HEK293 (cell line): ENCODE results near the gene SLC25A26.

Source experiments
- ATF2 ChIP-seq: fragments of 450-650 bp; formaldehyde crosslinking; IDR thresholded peaks from 2 replicates; pipeline ENCODE4 v1.5.1; 2016; ENCODE audit warnings: missing biosample characterization, missing genetic modification characterization, low read depth
- BCL11A ChIP-seq: fragments of 450-650 bp; formaldehyde crosslinking; IDR thresholded peaks from 2 replicates; pipeline ENCODE4 v1.5.1; 2016; ENCODE audit warnings: low read depth, missing biosample characterization, missing genetic modification characterization
- CTCF ChIP-seq: fragments of 450-650 bp; formaldehyde crosslinking; IDR thresholded peaks from 2 replicates; pipeline ENCODE4 v1.5.1; 2016; ENCODE audit warnings: missing biosample characterization, missing genetic modification characterization
- HOXA7 ChIP-seq: sonication (generic); formaldehyde crosslinking; IDR thresholded peaks from 2 replicates; pipeline ENCODE4 v1.8.1; 2022; ENCODE audit warnings: missing genetic modification reagents, borderline replicate concordance
- PRDM4 ChIP-seq: fragments of 450-650 bp; formaldehyde crosslinking; IDR thresholded peaks from 2 replicates; pipeline ENCODE4 v1.5.1; 2017; ENCODE audit warnings: missing biosample characterization, missing genetic modification characterization
- REST ChIP-seq: fragments of 450-650 bp; formaldehyde crosslinking; IDR thresholded peaks from 2 replicates; pipeline ENCODE4 v1.5.1; 2016; ENCODE audit warnings: missing biosample characterization, missing genetic modification characterization
- TCF7L2 ChIP-seq: IDR thresholded peaks from 2 replicates; pipeline ENCODE4 v1.6.1; 2011; ENCODE audit warnings: low read depth, mild to moderate bottlenecking, inconsistent platforms, low read length, moderate library complexity, borderline replicate concordance
- ZBTB10 ChIP-seq: fragments of 450-650 bp; formaldehyde crosslinking; IDR thresholded peaks from 2 replicates; pipeline ENCODE4 v1.5.1; 2016; ENCODE audit warnings: missing biosample characterization, missing genetic modification characterization
- ZNF302 ChIP-seq: fragments of 450-650 bp; formaldehyde crosslinking; IDR thresholded peaks from 2 replicates; pipeline ENCODE4 v1.5.1; 2016; ENCODE audit warnings: missing biosample characterization, missing genetic modification characterization, low read depth
- ZNF404 ChIP-seq: fragments of 450-650 bp; formaldehyde crosslinking; IDR thresholded peaks from 2 replicates; pipeline ENCODE4 v1.5.1; 2017; ENCODE audit warnings: missing biosample characterization, missing genetic modification characterization
- ZNF514 ChIP-seq: fragments of 450-650 bp; formaldehyde crosslinking; IDR thresholded peaks from 2 replicates; pipeline ENCODE4 v1.5.1; 2016; ENCODE audit warnings: missing biosample characterization, missing genetic modification characterization
- ZNF610 ChIP-seq: fragments of 450-650 bp; formaldehyde crosslinking; IDR thresholded peaks from 2 replicates; pipeline ENCODE4 v1.5.1; 2016; ENCODE audit warnings: missing biosample characterization, missing genetic modification characterization, borderline replicate concordance
- ZNF660 ChIP-seq: fragments of 450-650 bp; IDR thresholded peaks from 2 replicates; pipeline ENCODE4 v1.5.1; 2018; ENCODE audit warnings: missing biosample characterization, mild to moderate bottlenecking, missing genetic modification characterization
- ZNF707 ChIP-seq: fragments of 450-650 bp; formaldehyde crosslinking; IDR thresholded peaks from 2 replicates; pipeline ENCODE4 v1.5.1; 2016; ENCODE audit warnings: missing biosample characterization, missing genetic modification characterization

GRCh38 chr3:66177026-66177425 lies 43.8 kb upstream of the SLC25A26 start:
- TF ChIP-seq ZNF707 (no peak), CTCF (tag by site-specific recombination) (no peak), ZNF302 (tag by site-specific recombination) (no peak), ZNF610 (tag by site-specific recombination) (no peak), HOXA7 (no peak), ATF2 (tag by site-specific recombination) (no peak), PRDM4 (tag by site-specific recombination) (no peak), REST (tag by site-specific recombination) (no peak), TCF7L2 (no peak), BCL11A (no peak), ZNF660 (tag by site-specific recombination) (no peak), ZNF514 (tag by site-specific recombination) (no peak), ZNF404 (tag by site-specific recombination) (no peak), ZBTB10 (no peak)
